Bone marrow (tissue), 2 donors: ENCODE data around the gene DAB2.

Source experiments
- DNase-seq, 2 donors: peaks; one replicate each; lab custom pipeline; 2025; lab: John Stamatoyannopoulos, UW

Gene DAB2

GRCh38 chr5:39424736-39425637, at the start of gene DAB2:
Gene DAB2 (minus strand): TSS chr5:39424980. CDS start chr5:39394320, 30,660 bp downstream.
- peak; percentile 74 to 94 for DNase-seq

GRCh38 chr5:39473156-39473775, 48.5 kb upstream of the DAB2 start:
- no peak for DNase-seq

- no peak for DNase-seq
Measured at GRCh38 chr5:39471836-39472508, 47.2 kb upstream of the DAB2 start.

GRCh38 chr5:39470811-39471210, 46.0 kb upstream of the DAB2 start:
- no peak for DNase-seq

GRCh38 chr5:39469777-39470415, 45.1 kb upstream of the DAB2 start:
- DNase-seq, result no peak

- DNase-seq, result peak in 1 of 2 donors; percentile 67
Measured at GRCh38 chr5:39469176-39469575, 44.4 kb upstream of the DAB2 start.

GRCh38 chr5:39466846-39467245, 42.1 kb upstream of the DAB2 start:
- peak in 1 of 2 donors; percentile 10 for DNase-seq

- no peak for DNase-seq
Measured at GRCh38 chr5:39465843-39466242, 41.1 kb upstream of the DAB2 start.

GRCh38 chr5:39465097-39465496, 40.3 kb upstream of the DAB2 start:
- DNase-seq, result no peak

GRCh38 chr5:39464088-39464487, 39.3 kb upstream of the DAB2 start:
- DNase-seq, result no peak

- no peak for DNase-seq
Measured at GRCh38 chr5:39462211-39462610, 37.4 kb upstream of the DAB2 start.

- peak in 1 of 2 donors; percentile 68 for DNase-seq
Measured at GRCh38 chr5:39461007-39461682, 36.4 kb upstream of the DAB2 start.

GRCh38 chr5:39459907-39460306, 35.1 kb upstream of the DAB2 start:
- DNase-seq, result no peak

- no peak for DNase-seq
Measured at GRCh38 chr5:39459071-39459470, 34.3 kb upstream of the DAB2 start.

GRCh38 chr5:39455645-39456044, 30.9 kb upstream of the DAB2 start:
- no peak for DNase-seq

GRCh38 chr5:39453606-39454005, 28.8 kb upstream of the DAB2 start:
- DNase-seq, result no peak

- DNase-seq, result no peak
Measured at GRCh38 chr5:39452846-39453245, 28.1 kb upstream of the DAB2 start.

GRCh38 chr5:39451276-39451941, 26.6 kb upstream of the DAB2 start:
- DNase-seq, result no peak

GRCh38 chr5:39450487-39450886, 25.7 kb upstream of the DAB2 start:
- no peak for DNase-seq

- DNase-seq, result no peak
Measured at GRCh38 chr5:39449591-39449990, 24.8 kb upstream of the DAB2 start.

GRCh38 chr5:39448506-39449128, 23.8 kb upstream of the DAB2 start:
- DNase-seq, result no peak
